Brain microvascular endothelial cell (primary cell): Measurements from ENCODE around the gene DDX10.

Experiments used
- DNase-seq: peaks from one replicate; pipeline ENCODE4 v3.0.0-alpha.2; 2020
- H3K27ac ChIP-seq: fragments of 250-450 bp; sonication (Bioruptor Pico); 2 replicates; pipeline ENCODE4 v1.5.1; 2020; ENCODE audit warnings: mild to moderate bottlenecking, moderate library complexity
- H3K27me3 ChIP-seq: fragments of 250-450 bp; sonication (Bioruptor Pico); replicated peaks from 2 replicates; pipeline ENCODE4 v1.5.1; 2020; ENCODE audit warnings: mild to moderate bottlenecking
- H3K36me3 ChIP-seq: fragments of 250-450 bp; sonication (Bioruptor Pico); replicated peaks from 2 replicates; pipeline ENCODE4 v1.5.1; 2020; ENCODE audit warnings: mild to moderate bottlenecking
- H3K4me3 ChIP-seq: 2 replicates; pipeline ENCODE4 v1.5.1; 2011; ENCODE audit warnings: low read depth, mild to moderate bottlenecking, control low read depth, low read length, moderate library complexity
- CTCF ChIP-seq: IDR thresholded peaks from 2 replicates; pipeline ENCODE4 v1.5.1; 2011; ENCODE audit warnings: low read depth, mild to moderate bottlenecking, moderate library complexity, low read length, control low read depth, inconsistent platforms; ENCODE audit errors: missing control alignments
- in situ Hi-C: cut with HindIII; loops from 2 replicates; pipeline ENCODE4 v1.10.0; 2017; ENCODE audit warnings: low sequenced_read_pairs, low pct_ligation_motif_present

Gene DDX10

GRCh38 chr11:108726077-108726800, 61.4 kb downstream of the DDX10 start:
- H3K4me3 ChIP-seq, result no peak overlapping the region
- no peak for DNase-seq
- in situ Hi-C loops, result no loop called here
- H3K36me3 ChIP-seq, result no peaks in the 10 kb centered on the region
- no peak overlapping the region for H3K27ac ChIP-seq
- no peaks in the 10 kb centered on the region for H3K27me3 ChIP-seq
- TF ChIP-seq CTCF, result no peak

GRCh38 chr11:108727665-108728064, 62.8 kb downstream of the DDX10 start:
- Histone ChIP-seq H3K4me3 (no peak overlapping the region), H3K36me3 (no peaks in the 10 kb centered on the region), H3K27ac (no peak overlapping the region), H3K27me3 (no peaks in the 10 kb centered on the region)
- DNase-seq, result no peak
- in situ Hi-C loops, result no loop called here
- TF ChIP-seq CTCF, result no peak

- DNase-seq, result no peak
- no peaks in the 10 kb centered on the region for H3K27me3 ChIP-seq
- no peak for TF ChIP-seq CTCF
- no peaks in the 10 kb centered on the region for H3K36me3 ChIP-seq
- no peak overlapping the region for H3K4me3 ChIP-seq
- in situ Hi-C loops, result no loop called here
- H3K27ac ChIP-seq, result no peak overlapping the region
Measured at GRCh38 chr11:108729227-108729871, 64.5 kb downstream of the DDX10 start.

- Histone ChIP-seq H3K27ac (no peak overlapping the region), H3K4me3 (no peak overlapping the region), H3K36me3 (no peaks in the 10 kb centered on the region), H3K27me3 (no peaks in the 10 kb centered on the region)
- TF ChIP-seq CTCF, result no peak
- in situ Hi-C loops, result no loop called here
- no peak for DNase-seq
Measured at GRCh38 chr11:108732395-108732794, 67.5 kb downstream of the DDX10 start.

GRCh38 chr11:108733479-108734116, 68.7 kb downstream of the DDX10 start:
- Histone ChIP-seq H3K36me3 (no peaks in the 10 kb centered on the region), H3K27ac (peak overlapping the region; percentile 27), H3K27me3 (no peaks in the 10 kb centered on the region), H3K4me3 (no peak overlapping the region)
- peak; percentile 62 for DNase-seq
- no peak for TF ChIP-seq CTCF
- in situ Hi-C loops, result no loop called here
